Measurements from ENCODE around the gene CSNK2B.
A peak's percentile ranks its signal among the peaks of the same experiment; 100 is the strongest.

Gene CSNK2B

DNA sequence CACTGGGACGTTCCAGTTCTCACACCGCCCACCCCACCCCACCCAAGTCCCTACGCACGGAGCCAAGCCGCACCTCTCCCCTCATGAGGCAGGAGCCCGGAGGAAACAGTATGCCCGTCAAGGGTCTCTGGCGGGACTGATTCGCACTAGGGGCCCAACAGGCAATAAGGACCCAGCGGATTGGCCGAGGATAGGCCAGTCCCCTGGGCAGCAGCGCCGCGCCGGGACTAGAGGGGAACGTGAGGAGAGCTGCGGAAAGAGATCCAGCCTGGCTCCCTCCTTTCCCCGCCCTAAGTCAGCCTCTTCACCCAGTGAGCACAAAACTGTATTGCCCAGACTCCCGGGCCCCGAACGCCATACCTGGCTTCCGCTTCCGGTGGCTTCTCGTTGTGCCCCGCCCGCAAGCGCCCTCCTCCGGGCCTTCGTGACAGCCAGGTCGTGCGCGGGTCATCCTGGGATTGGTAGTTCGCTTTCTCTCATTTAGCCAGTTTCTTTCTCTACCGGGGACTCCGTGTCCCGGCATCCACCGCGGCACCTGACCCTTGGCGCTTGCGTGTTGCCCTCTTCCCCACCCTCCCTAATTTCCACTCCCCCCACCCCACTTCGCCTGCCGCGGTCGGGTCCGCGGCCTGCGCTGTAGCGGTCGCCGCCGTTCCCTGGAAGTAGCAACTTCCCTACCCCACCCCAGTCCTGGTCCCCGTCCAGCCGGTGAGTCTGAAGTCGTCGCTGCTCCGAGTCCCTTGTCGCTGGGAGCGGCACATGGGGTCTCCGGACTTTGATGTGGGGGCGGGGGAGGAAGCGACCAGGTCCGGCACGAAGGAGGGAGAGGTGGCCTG lies at the start of gene CSNK2B (continued):
- TF ChIP-seq, protein P1, sequence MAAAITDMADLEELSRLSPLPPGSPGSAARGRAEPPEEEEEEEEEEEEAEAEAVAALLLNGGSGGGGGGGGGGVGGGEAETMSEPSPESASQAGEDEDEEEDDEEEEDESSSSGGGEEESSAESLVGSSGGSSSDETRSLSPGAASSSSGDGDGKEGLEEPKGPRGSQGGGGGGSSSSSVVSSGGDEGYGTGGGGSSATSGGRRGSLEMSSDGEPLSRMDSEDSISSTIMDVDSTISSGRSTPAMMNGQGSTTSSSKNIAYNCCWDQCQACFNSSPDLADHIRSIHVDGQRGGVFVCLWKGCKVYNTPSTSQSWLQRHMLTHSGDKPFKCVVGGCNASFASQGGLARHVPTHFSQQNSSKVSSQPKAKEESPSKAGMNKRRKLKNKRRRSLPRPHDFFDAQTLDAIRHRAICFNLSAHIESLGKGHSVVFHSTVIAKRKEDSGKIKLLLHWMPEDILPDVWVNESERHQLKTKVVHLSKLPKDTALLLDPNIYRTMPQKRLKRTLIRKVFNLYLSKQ (tag by site-specific recombination; IDR thresholded peaks at IDR 0.05; ENCODE audit: borderline replicate concordance): no peak
- TF ChIP-seq ZNF843 (tag by site-specific recombination; IDR thresholded peaks at IDR 0.05): no peak
- no peak for TF ChIP-seq ZNF311 (tag by site-specific recombination; IDR thresholded peaks at IDR 0.05; ENCODE audit: borderline replicate concordance)
- no peak for TF ChIP-seq ZNF266 (tag by site-specific recombination; IDR thresholded peaks at IDR 0.05; ENCODE audit: low read depth)
- TF ChIP-seq ZNF561 (tag by site-specific recombination; IDR thresholded peaks at IDR 0.05; ENCODE audit: borderline replicate concordance): peak; percentile 44
- peak; percentile 100 for TF ChIP-seq ZBTB20 (tag by site-specific recombination; IDR thresholded peaks at IDR 0.05)
- TF ChIP-seq ZNF23 (tag by site-specific recombination; IDR thresholded peaks at IDR 0.05; ENCODE audit: borderline replicate concordance): no peak
- no peak for TF ChIP-seq ZNF660 (tag by site-specific recombination; IDR thresholded peaks at IDR 0.05)
- no peak for TF ChIP-seq ZIC2 (tag by site-specific recombination; IDR thresholded peaks at IDR 0.05)
- no peak for TF ChIP-seq ZNF423 (tag by site-specific recombination; IDR thresholded peaks at IDR 0.05)
- TF ChIP-seq ZNF600 (tag by site-specific recombination; IDR thresholded peaks at IDR 0.05): peak; percentile 9; the same call in 1 of the 2 replicates
- TF ChIP-seq KLF16 (tag by site-specific recombination; IDR thresholded peaks at IDR 0.05): peak; percentile 58
- no peak for TF ChIP-seq ZBTB1 (tag by site-specific recombination; IDR thresholded peaks at IDR 0.05)
- no peak for TF ChIP-seq ZSCAN23 (tag by site-specific recombination; IDR thresholded peaks at IDR 0.05)
- TF ChIP-seq, protein P2, sequence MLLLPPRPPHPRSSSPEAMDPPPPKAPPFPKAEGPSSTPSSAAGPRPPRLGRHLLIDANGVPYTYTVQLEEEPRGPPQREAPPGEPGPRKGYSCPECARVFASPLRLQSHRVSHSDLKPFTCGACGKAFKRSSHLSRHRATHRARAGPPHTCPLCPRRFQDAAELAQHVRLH (tag by site-specific recombination; IDR thresholded peaks at IDR 0.05): peak; percentile 32; the same call in 1 of the 2 replicates
- TF ChIP-seq, protein P3, sequence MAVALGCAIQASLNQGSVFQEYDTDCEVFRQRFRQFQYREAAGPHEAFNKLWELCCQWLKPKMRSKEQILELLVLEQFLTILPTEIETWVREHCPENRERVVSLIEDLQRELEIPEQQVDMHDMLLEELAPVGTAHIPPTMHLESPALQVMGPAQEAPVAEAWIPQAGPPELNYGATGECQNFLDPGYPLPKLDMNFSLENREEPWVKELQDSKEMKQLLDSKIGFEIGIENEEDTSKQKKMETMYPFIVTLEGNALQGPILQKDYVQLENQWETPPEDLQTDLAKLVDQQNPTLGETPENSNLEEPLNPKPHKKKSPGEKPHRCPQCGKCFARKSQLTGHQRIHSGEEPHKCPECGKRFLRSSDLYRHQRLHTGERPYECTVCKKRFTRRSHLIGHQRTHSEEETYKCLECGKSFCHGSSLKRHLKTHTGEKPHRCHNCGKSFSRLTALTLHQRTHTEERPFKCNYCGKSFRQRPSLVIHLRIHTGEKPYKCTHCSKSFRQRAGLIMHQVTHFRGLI (tag by site-specific recombination; IDR thresholded peaks at IDR 0.05): no peak
- no peak; the same call in 1 of the 2 replicates for TF ChIP-seq KLF7 (tag by site-specific recombination; IDR thresholded peaks at IDR 0.05; ENCODE audit: borderline replicate concordance)
- no peak for TF ChIP-seq ZNF16 (tag by site-specific recombination; IDR thresholded peaks at IDR 0.05; ENCODE audit: low read depth)
- TF ChIP-seq, protein P4, sequence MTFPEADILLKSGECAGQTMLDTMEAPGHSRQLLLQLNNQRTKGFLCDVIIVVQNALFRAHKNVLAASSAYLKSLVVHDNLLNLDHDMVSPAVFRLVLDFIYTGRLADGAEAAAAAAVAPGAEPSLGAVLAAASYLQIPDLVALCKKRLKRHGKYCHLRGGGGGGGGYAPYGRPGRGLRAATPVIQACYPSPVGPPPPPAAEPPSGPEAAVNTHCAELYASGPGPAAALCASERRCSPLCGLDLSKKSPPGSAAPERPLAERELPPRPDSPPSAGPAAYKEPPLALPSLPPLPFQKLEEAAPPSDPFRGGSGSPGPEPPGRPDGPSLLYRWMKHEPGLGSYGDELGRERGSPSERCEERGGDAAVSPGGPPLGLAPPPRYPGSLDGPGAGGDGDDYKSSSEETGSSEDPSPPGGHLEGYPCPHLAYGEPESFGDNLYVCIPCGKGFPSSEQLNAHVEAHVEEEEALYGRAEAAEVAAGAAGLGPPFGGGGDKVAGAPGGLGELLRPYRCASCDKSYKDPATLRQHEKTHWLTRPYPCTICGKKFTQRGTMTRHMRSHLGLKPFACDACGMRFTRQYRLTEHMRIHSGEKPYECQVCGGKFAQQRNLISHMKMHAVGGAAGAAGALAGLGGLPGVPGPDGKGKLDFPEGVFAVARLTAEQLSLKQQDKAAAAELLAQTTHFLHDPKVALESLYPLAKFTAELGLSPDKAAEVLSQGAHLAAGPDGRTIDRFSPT (tag by site-specific recombination; IDR thresholded peaks at IDR 0.05): peak; percentile 42; the same call in 1 of the 2 replicates
- TF ChIP-seq ZNF658 (tag by site-specific recombination; IDR thresholded peaks at IDR 0.05): no peak
- TF ChIP-seq HOXC10 (CRISPR knock-in tag; IDR thresholded peaks at IDR 0.05): no peak
- TF ChIP-seq, protein P5, sequence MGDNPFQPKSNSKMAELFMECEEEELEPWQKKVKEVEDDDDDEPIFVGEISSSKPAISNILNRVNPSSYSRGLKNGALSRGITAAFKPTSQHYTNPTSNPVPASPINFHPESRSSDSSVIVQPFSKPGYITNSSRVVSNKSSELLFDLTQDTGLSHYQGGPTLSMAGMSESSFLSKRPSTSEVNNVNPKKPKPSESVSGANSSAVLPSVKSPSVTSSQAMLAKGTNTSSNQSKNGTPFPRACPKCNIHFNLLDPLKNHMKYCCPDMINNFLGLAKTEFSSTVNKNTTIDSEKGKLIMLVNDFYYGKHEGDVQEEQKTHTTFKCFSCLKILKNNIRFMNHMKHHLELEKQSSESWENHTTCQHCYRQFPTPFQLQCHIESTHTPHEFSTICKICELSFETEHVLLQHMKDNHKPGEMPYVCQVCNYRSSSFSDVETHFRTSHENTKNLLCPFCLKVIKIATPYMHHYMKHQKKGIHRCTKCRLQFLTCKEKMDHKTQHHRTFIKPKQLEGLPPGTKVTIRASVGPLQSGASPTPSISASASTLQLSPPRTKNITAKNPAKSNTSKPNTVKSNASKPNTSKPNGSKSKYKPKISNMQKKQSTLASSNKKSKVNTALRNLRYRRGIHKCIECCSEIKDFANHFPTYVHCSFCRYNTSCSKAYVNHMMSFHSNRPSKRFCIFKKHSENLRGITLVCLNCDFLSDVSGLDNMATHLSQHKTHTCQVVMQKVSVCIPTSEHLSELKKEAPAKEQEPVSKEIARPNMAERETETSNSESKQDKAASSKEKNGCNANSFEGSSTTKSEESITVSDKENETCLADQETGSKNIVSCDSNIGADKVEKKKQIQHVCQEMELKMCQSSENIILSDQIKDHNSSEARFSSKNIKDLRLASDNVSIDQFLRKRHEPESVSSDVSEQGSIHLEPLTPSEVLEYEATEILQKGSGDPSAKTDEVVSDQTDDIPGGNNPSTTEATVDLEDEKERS (tag by site-specific recombination; IDR thresholded peaks at IDR 0.05): no peak
- no peak for TF ChIP-seq BCL11A (tag by site-specific recombination; IDR thresholded peaks at IDR 0.05; ENCODE audit: low read depth)
- TF ChIP-seq ZNF416 (tag by site-specific recombination; IDR thresholded peaks at IDR 0.05): no peak
- TF ChIP-seq GLIS2 (tag by site-specific recombination; IDR thresholded peaks at IDR 0.05): peak; percentile 48; the same call in 1 of the 2 replicates
- TF ChIP-seq GFI1B (tag by site-specific recombination; IDR thresholded peaks at IDR 0.05): no peak
- peak; percentile 96 for TF ChIP-seq ZNF76 (tag by site-specific recombination; IDR thresholded peaks at IDR 0.05; ENCODE audit: borderline replicate concordance, low read depth)
- no peak; the same call in 1 of the 2 replicates for TF ChIP-seq SCRT1 (tag by site-specific recombination; IDR thresholded peaks at IDR 0.05; ENCODE audit: borderline replicate concordance)
- peak; percentile 33; the same call in 1 of the 2 replicates for TF ChIP-seq OVOL3 (tag by site-specific recombination; IDR thresholded peaks at IDR 0.05)
